HEK293T (cell line): ENCODE measurements around the gene ABHD12B.
"Not testable (repeated sequence)": the region's sequence is repeated elsewhere in the genome, so short reads cannot be mapped to it uniquely, and the experiment has no call there.

ENCODE experiments used
- CTCF ChIA-PET: fragments of 350-600 bp; formaldehyde crosslinking; extraction: SDS; loops from one replicate; lab custom pipeline; 2021; ENCODE audit warnings: antibody characterized with exemption, inconsistent platforms; lab: Yijun Ruan, JAX
- POLR2A ChIA-PET: fragments of 350-600 bp; formaldehyde crosslinking; extraction: SDS; loops from one replicate; lab custom pipeline; 2020; ENCODE audit warnings: antibody characterized with exemption, inconsistent platforms; lab: Yijun Ruan, JAX
- DNase-seq: peaks from one replicate; pipeline ENCODE4 v3.0.0; 2012; ENCODE audit warnings: mixed read lengths; ENCODE audit errors: extremely low spot score
- ARNT ChIP-seq: fragments of 450-650 bp; IDR thresholded peaks from 2 replicates; pipeline ENCODE4 v1.6.1; 2017; ENCODE audit warnings: mild to moderate bottlenecking
- BHLHE40 ChIP-seq: fragments of 450-650 bp; IDR thresholded peaks from 2 replicates; pipeline ENCODE4 v1.6.1; 2016; ENCODE audit warnings: mild to moderate bottlenecking, moderate library complexity, borderline replicate concordance
- CTBP1 ChIP-seq: fragments of 450-650 bp; IDR thresholded peaks from 2 replicates; pipeline ENCODE4 v1.6.1; 2016; ENCODE audit warnings: borderline replicate concordance
- ELF4 ChIP-seq: fragments of 450-650 bp; IDR thresholded peaks from 2 replicates; pipeline ENCODE4 v1.6.1; 2017; ENCODE audit warnings: antibody characterized with exemption
- FOXA1 ChIP-seq: fragments of 450-650 bp; IDR thresholded peaks from 2 replicates; pipeline ENCODE4 v1.6.1; 2016; ENCODE audit warnings: mild to moderate bottlenecking
- FOXK2 ChIP-seq: fragments of 450-650 bp; IDR thresholded peaks from 2 replicates; pipeline ENCODE4 v1.6.1; 2016; ENCODE audit warnings: mild to moderate bottlenecking
- FOXM1 ChIP-seq: fragments of 450-650 bp; IDR thresholded peaks from 2 replicates; pipeline ENCODE4 v1.6.1; 2017; ENCODE audit warnings: mild to moderate bottlenecking, borderline replicate concordance
- HDGF ChIP-seq: fragments of 450-650 bp; IDR thresholded peaks from 2 replicates; pipeline ENCODE4 v1.6.1; 2017; ENCODE audit warnings: antibody characterized with exemption, borderline replicate concordance
- L3MBTL2 ChIP-seq: fragments of 450-650 bp; conservative IDR thresholded peaks from 2 replicates; pipeline ENCODE4 v1.6.1; 2016; ENCODE audit warnings: mild to moderate bottlenecking
- LEF1 ChIP-seq: fragments of 450-650 bp; IDR thresholded peaks from 2 replicates; pipeline ENCODE4 v1.6.1; 2017; ENCODE audit warnings: mild to moderate bottlenecking, borderline replicate concordance
- NFRKB ChIP-seq: fragments of 450-650 bp; IDR thresholded peaks from 2 replicates; pipeline ENCODE4 v1.6.1; 2016; ENCODE audit warnings: mild to moderate bottlenecking, moderate library complexity
- SP1 ChIP-seq: fragments of 450-650 bp; IDR thresholded peaks from 2 replicates; pipeline ENCODE4 v1.6.1; 2017
- SUZ12 ChIP-seq: fragments of 450-650 bp; IDR thresholded peaks from 2 replicates; pipeline ENCODE4 v1.6.1; 2016; ENCODE audit warnings: mild to moderate bottlenecking
- TARDBP ChIP-seq: fragments of 450-650 bp; IDR thresholded peaks from 2 replicates; pipeline ENCODE4 v1.6.1; 2016
- ZNF384 ChIP-seq: fragments of 450-650 bp; IDR thresholded peaks from 2 replicates; pipeline ENCODE4 v1.6.1; 2016
- TF ChIP-seq, protein P1 (sequence below): fragments of 450-650 bp; IDR thresholded peaks from 2 replicates; pipeline ENCODE4 v1.6.1; 2016

The ABHD12B gene

DNA sequence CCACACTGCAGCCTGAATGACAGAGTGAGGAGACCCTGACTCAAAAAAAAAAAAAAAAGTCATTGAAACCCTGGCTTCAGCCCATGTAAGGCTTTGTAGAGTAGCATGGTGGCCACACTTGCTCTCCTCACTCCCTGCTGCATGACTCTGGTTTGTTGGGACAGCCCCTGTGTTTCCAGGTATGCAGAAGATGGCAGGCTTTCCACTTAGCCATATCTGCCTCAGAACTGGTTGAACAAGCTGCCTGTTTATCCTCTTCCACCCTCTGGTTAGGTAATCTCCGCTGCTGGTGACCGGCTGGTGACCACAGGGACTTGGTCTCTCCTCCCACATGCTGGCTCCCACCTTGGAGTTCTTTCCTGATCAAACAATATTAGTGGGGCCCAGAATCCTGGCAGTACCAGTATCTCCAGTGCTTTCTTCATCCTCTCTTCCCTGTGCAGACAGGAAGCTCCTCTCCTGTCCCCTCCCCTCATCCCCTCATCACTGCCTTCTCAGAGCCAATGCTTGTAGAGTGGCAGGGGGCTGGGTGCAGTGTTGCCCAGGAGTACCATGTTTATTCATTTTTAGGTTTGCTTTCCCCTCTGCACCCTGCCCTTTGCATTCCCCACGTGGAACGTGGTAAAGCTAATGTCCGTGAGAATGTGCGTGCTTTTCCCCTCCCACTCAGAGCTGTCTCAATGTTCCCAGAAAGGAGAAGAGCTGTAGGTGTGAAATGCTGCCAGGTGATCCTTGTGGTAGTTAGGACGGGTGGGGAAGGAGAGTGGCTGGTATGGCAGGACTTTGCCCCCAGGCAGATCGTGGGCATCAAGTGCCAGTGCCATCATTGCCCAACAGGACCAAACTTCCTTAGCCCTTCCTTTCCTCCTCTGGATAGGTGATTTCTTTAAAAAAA is 11.3 kb downstream of the ABHD12B start:
- POLR2A ChIA-PET: no interaction called here
- CTCF ChIA-PET: interaction anchor here (0.6 kb wide), 1 partner anchor 1438 kb away, joined by 5 read pairs; no protein-coding TSS in a partner anchor
- TF ChIP-seq FOXA1: no peak
- no peak for TF ChIP-seq BHLHE40
- TF ChIP-seq FOXM1: no peak
- no peak for DNase-seq

DNA sequence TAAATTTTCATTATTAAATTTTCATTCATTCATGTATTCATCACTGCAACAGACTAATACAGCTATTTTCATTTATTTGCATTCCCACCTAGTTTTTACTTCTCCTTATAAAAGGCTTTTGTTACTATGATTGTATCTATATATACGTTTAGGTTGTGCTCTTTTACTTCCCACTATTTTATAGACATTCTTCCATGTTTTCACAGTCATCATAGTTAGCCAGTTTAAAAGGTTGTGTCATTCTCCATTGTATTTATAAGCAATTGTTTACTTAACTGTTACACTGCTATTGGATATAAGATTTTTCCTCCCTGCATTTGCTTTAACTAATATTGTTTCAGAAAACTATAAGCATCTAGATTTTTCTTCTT is 12.0 kb downstream of the ABHD12B start:
- ChIA-PET CTCF (no interaction called here), POLR2A (no interaction called here)
- no peak for DNase-seq
- TF ChIP-seq NFRKB (no peak), CTBP1 (no peak), LEF1 (no peak), SP1 (no peak), ARNT (no peak), SUZ12 (no peak), ELF4 (no peak)

DNA sequence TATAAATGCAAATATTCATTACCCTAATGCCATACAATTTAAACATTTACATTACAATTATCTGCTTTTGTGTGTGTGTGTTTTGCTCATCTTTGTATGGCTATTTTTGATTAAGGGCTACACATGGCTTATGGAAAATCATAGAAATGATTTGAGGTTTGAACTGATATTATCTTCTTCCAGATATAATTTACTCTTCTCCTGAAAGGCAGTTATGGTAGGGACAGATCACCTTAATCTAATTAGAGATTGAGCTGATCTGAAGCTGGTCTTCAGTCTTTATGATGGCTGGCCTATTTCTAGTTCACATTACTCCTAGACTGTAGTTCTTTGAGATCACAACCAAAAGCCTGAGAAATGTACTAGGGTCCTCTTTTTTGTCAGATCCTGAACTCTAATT is 15.6 kb downstream of the ABHD12B start:
- ChIA-PET CTCF (no interaction called here), POLR2A (no interaction called here)
- DNase-seq: no peak
- TF ChIP-seq SP1 (no peak), SUZ12 (no peak), LEF1 (no peak), NFRKB (no peak), L3MBTL2 (no peak), BHLHE40 (no peak), FOXK2 (no peak), HDGF (no peak), ARNT (no peak), TARDBP (no peak), ELF4 (no peak)
- TF ChIP-seq, protein P1, sequence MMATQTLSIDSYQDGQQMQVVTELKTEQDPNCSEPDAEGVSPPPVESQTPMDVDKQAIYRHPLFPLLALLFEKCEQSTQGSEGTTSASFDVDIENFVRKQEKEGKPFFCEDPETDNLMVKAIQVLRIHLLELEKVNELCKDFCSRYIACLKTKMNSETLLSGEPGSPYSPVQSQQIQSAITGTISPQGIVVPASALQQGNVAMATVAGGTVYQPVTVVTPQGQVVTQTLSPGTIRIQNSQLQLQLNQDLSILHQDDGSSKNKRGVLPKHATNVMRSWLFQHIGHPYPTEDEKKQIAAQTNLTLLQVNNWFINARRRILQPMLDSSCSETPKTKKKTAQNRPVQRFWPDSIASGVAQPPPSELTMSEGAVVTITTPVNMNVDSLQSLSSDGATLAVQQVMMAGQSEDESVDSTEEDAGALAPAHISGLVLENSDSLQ: no peak

DNA sequence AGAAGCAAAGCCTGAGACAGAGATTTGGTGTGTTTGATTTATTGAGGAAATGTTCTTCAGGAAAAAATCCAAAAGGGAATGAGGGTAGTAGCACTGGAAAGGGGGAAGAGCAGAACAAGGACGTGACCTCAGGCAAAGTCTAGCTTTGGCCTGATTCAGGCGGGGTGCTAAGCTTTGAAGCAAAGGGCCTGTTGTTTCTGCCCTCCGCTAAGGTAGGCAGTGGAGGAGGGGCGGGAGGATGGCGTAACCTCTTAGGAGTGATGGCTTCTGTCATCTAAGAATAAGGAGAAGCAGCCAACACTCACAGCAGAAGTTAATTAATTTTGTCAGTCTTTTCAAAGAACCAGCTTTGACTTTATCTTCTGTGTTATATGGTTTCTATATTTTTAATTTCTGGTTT is 20.4 kb downstream of the ABHD12B start:
- TF ChIP-seq NFRKB: no peak
- no peak for TF ChIP-seq CTBP1
- no peak for TF ChIP-seq ELF4
- no peak for TF ChIP-seq FOXA1
- TF ChIP-seq LEF1: no peak
- TF ChIP-seq L3MBTL2: no peak
- no peak for TF ChIP-seq FOXM1
- TF ChIP-seq ARNT: no peak
- TF ChIP-seq TARDBP: no peak
- TF ChIP-seq SUZ12: no peak
- TF ChIP-seq ZNF384: no peak
- TF ChIP-seq SP1: no peak
- TF ChIP-seq, protein P1: no peak
- no peak for TF ChIP-seq FOXK2
- TF ChIP-seq BHLHE40: no peak
- TF ChIP-seq HDGF: no peak
- CTCF ChIA-PET: no interaction called here
- POLR2A ChIA-PET: no interaction called here
- no peak for DNase-seq

DNA sequence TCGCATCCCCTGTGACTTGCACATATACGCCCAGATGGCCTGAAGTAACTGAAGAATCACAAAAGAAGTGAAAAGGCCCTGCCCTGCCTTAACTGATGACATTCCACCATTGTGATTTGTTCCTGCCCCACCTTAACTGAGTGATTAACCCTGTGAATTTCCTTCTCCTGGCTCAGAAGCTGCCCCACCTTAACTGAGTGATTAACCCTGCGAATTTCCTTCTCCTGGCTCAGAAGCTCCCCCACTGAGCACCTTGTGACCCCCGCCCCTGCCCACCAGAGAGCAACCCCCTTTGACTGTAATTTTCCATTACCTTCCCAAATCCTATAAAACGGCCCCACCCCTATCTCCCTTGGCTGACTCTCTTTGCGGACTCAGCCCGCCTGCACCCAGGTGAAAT is 24.6 kb downstream of the ABHD12B start:
- POLR2A ChIA-PET: interaction anchor here (0.6 kb wide), 1 partner anchor 109 kb away, joined by 3 read pairs; no protein-coding TSS in a partner anchor

DNA sequence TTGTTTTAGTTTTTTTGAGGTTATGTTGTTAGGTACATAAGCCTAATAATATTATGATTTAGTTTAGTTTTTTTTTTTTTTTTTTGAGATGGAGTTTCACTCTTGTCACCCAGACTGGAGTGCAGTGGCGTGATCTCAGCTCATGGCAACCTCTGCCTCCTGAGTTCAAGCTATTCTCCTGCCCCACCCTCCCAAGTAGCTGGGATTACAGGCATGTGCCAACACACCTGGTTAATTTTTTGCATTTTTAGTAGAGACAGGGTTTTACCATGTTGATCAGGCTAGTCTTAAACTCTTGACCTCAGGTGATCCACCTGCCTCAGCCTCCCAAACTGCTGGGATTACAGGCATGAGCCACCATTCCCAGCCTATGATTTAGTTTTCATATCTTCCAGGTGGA is 25.2 kb downstream of the ABHD12B start:
- CTCF ChIA-PET, DNase-seq: not testable (repeated sequence)
- POLR2A ChIA-PET: interaction anchor here (0.6 kb wide), 1 partner anchor 109 kb away, joined by 3 read pairs; no protein-coding TSS in a partner anchor

More for the DNA sequence above, 24.6 kb downstream of the ABHD12B start:
- DNase-seq, CTCF ChIA-PET: not testable (repeated sequence)

GRCh38 chr14:50897658-50898175 is 25.9 kb downstream of the ABHD12B start:
- POLR2A ChIA-PET: no interaction called here
- TF ChIP-seq FOXM1 (no peak), L3MBTL2 (no peak), HDGF (no peak), ZNF384 (no peak), FOXK2 (no peak), FOXA1 (no peak), ARNT (no peak), ELF4 (no peak), SUZ12 (no peak), NFRKB (no peak), BHLHE40 (no peak), CTBP1 (no peak), SP1 (no peak), TARDBP (no peak), LEF1 (no peak)
- TF ChIP-seq, protein P1: no peak
- CTCF ChIA-PET: no interaction called here
- DNase-seq: no peak
